Activated T-helper 1 cell treated with anti-CD3 and anti-CD28 coated beads, Interleukin-2, amount 50 U/mL, for 16 hours (primary cell): ENCODE measurements around the gene PM20D1.
"Not testable (repeated sequence)": the region's sequence is repeated elsewhere in the genome, so short reads cannot be mapped to it uniquely, and the experiment has no call there.

ENCODE experiments used
- DNase-seq, 2 donors: peaks; one replicate each; pipeline ENCODE4 v3.0.0-alpha.2; 2020; ENCODE audit warnings: low read depth in 1 of 2, low spot score in 1 of 2

Gene PM20D1

DNA sequence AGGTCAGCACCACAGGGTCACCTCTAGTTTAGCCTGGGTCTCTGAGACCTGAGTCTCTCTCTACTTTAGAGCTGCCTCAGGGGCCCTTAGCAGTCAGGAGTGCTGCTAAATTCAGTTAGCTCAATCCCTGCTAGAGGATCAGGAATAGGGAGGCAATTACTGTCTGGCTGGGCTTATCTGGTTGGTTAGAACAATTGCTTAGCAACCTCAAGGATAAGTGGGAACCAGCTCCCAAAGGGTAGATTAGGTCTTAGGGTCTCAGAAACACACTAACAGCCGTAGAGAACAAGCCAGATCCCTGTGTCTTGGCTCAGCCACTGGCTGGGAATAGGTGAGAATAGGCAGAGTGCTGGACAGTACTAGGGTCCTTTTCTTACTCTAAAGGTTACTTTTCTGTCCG lies 7.7 kb downstream of the PM20D1 start:
- no peak for DNase-seq

DNA sequence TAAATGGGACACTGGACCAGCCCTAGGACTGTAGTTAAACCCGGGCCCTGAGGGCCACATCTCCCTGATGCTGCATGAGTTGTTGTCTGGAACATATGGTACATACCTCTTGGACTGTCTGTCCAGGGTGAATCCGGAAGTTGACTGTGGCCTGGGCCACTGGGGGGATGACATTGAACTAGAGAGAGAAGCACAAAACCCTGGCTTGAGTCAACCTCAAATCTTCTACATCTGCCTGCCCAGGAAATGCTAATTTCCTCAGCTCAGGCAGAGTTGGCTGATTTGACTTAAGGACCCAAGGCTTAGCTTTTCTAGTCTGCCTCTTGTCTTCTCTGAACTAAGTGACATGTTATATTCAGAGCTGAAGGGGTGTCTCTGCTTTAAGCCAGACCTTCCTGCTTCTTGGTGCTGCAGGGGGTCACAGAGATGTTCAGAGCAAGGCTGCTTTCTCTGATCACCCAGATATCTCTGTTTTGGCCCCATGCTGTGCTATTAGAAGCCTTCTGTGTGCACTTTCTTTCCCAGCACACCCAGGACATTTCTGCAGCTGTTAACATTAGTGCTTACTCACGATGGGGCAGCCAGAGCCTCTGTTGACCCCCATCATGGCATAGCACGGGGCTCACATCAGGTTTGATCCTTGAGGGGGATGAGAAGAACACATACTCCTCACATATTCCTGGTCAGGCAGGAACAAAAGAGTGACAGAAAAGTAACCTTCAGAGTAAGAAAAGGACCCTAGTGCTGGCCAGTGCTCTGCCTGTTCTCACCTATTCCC lies 9.6 kb downstream of the PM20D1 start:
- no peak for DNase-seq

DNA sequence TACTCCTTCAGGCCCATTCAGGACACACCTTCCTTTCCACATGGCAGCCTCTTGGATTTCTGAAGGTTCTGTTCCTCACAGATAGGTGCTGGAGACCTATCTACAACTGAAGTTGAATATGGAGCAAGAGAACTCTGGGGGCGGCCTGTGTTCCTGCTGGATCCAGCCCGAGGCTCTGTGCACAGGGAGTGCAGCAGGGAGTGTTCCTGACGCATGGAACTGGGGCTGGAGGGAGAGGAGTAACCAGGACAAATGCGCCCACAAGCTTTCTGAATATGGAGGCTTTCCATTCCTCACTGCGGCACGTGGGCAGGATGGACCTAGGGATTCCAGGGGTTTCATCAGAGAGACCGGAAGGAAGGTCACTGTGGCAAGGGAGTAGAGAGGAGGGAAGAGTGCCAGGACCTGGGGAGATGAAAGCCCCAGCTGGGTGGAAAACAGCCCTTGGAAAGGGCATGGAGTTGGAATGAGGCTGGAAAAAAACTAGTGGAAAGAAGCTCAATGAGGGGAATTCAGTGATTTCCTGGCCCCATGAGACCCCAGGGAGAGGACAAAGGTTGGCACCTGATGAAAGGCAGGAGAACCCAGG lies 12.5 kb downstream of the PM20D1 start:
- no peak for DNase-seq

DNA sequence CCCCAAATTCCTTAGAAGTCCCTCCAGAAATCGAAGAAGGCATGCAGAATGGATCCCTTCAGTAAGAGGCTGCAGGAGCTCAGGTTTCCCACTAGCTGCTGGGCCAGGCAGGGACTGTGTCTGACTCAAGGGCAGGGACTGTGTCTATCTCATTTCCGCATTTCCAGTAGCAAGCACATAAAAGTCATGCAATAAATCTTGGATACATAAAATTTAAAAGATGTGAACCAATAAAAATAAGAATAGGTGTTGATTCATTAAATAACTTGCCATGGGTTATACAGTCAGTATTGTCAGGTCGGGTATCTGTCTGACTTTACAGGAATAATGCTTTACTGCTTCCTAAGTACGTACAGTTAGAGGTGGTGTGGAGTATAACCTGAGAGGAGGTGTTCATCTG lies 15.2 kb downstream of the PM20D1 start:
- no peak for DNase-seq

DNA sequence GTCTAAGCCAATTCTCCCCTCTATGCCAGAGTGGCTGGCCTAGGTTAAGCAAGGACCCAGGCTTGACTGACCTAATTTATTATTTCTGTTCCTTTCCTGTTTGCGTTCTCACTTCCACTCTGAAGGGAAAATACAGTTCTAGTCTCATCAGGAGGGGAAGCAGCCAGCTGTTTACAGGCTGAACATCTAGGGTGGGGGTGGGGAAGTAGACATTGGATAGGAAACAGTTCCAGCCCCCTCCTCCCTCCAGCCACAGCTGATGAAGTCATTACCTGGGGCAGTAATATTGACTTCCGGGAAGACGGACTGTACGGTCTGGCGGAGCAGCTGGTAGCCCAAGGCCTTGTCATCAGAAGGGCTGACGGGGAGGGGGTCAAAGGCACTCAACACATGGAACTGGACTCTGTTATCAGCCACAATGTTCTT lies 17.6 kb downstream of the PM20D1 start:
- no peak for DNase-seq

DNA sequence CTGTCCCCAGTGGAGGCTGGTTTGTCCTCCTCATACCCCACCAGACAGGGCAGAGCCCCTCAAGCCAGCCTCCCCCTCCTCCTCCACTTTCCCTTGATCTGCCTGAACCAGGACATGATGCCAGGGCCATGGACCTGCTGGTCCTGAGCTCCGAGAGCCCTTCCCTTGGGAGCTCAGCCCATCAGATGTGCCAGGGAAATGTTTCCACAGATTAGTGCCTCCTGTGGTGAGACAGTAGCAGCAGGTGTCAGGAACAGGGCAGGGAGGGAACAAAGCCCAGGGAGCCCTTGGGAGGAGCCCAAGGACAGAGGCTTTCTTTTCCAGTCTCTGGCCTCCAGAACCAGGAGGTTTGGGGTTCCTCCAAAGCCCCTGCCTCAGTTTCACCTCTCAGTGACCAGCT lies 22.3 kb downstream of the PM20D1 start:
- DNase-seq, result no peak

DNA sequence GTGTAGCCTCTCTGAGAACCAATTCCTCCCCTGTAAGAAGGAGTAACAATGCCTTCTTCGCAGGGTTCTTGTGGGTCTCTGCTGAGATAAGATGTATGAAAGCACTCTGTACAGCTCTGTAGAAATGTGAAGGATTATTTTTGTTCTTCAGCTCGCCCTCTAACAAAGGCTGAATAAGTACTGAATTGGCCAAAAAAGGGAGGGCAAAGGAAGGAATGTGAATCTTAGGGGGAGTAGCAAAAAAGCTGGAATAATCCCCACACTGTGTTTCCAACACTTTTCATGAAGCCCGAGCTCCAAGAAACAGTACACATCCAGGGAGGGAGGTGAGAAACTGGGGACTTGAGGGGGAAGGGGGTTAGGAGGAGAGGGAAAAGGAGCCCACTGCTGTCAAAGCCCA lies 22.9 kb downstream of the PM20D1 start:
- DNase-seq, result no peak

DNA sequence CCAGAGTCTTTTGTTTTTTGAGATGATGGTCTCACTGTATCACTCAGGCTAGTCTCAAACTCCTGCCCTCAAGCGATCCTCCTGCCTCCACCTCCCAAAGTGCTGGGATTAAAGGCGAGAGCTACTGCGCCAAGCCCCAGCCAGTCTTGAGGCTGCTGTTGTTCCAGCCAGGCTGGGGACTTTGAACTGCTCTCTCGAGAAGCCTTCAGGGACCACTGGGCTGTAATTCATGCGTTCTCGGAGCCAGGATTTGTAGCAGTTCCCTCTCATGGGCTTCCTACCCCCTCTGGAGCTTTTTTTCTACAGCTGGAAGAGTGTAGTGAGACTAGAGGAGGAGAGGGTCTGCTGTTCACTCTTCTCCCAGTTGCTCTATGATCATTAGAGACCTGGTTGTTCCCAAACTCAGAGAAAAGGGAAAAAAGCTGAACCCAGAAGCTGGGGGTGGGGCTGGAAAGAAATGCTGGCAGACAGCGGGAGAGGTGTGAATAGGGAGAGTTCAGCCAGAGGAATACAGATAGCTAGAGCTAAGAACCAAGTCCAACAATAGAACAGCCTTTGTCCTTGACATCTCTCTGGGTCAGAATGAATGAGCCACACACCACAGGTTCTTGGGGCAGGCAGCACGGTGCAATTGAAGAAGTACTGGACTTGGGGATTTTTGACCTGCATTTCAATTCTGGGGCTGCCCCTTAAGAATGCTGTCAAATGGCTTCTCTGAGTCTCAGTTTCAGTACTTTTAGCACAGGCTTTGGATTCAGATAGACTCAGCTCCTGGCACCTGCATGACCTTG lies 23.7 kb downstream of the PM20D1 start:
- DNase-seq, result no peak

DNA sequence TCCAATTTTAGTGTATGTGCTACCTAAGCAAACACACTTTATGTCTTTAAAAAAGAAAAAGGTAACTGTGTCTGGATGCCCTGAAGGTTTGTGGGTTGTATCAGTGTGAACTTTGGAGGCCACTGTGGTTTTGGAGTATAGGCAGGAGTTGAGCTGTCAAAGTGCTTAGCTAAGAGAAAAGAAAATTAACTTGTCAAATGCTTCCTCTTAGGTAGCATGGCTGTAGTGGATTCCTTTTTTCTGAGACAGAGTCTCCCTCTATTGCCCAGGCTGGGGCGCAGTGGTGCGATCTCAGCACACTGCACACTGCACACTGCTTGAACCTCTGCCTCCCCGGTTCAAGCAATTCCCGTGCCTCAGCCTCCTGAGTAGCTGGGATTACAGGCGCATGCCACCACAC lies 25.8 kb downstream of the PM20D1 start:
- DNase-seq, result no peak

DNA sequence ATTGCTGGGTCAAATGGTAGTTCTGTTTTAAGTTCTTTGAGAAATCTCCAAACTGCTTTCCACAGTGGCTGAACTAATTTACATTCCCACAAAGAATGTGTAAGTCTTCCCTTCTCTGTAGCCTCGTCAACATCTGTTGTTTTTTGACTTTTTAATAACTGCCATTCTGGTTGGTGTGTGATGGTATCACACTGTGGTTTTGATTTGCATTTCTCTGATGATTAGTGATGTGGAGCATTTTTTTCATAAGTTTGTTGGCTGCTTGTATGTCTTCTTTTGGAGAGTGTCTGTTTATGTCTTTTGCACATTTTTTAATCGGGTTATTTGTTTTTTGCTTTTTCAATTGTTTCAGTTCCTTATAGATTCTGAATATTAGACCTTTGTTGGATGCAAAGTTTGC lies 26.7 kb downstream of the PM20D1 start:
- DNase-seq, result not testable (repeated sequence)

DNA sequence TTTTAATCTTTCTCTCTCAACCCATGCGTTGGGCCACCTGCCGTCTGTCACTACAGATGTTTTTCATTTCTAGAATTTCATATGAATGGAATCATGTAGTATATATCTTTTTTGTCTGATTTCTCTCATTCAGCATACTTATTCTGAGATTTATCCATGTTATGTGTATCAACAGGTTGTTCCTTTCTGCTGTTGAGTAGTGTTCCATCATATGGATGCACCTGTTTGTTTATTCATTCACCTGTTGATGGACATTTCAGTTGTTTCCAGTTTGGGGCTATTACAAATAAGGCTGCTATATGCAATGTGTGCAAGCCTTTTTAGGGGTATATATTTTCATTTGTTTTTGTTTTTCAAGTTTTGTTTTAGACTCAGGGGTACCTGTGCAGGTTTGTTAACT lies 27.5 kb downstream of the PM20D1 start:
- DNase-seq, result no peak

DNA sequence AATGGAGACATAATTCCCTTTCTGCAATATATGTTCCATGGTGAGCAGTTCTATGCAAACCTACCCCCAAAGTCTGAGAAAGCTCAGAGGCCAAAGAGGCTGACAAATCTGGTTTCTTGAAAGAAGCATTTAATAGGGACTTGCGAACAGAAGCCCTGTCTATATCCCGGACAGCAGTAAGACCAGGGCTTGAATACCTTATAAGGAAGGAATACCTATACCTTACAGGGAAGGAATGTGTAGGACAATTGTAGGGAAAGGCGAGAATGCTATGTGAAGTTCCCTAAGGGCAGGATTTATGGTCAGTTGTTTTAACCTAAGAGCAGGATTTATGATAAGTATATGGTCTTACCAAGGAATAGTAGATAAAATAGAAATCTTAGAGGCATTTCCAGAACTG lies 31.9 kb downstream of the PM20D1 start:
- no peak for DNase-seq

DNA sequence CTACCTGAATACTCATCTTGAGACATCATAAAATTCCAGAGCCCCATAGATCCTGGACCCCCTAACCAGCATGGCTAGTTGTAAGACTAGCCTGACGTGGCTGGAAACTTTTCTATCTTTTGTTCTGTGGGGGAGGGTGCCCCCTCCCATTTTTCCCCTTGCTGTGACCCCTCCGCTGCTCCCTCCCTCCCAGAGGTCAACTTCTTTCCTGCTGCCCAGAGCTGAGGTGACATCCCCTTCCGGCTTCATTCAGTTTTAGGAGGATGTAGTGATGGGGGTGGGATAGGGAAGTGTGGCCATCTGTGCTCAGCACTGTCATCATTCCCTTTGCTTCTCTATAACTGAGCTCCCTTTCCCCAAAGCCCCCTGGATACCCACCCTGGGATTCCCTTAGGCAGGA lies 32.6 kb downstream of the PM20D1 start:
- no peak for DNase-seq

DNA sequence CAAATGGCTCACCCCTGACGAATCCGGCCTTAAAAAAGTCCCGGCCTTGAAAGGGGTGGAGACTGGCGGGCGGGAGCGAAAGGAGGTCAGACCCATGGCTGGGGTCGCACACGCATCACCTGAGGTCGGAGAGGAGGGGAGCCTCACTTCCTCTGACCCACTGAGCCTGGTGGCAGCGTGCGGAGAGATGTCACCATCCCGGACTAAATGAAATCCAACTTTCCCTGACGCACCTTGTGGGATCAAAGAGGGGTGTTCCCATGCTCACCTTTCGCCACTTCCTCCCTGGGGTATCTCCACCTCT lies 36.2 kb downstream of the PM20D1 start:
- no peak for DNase-seq

DNA sequence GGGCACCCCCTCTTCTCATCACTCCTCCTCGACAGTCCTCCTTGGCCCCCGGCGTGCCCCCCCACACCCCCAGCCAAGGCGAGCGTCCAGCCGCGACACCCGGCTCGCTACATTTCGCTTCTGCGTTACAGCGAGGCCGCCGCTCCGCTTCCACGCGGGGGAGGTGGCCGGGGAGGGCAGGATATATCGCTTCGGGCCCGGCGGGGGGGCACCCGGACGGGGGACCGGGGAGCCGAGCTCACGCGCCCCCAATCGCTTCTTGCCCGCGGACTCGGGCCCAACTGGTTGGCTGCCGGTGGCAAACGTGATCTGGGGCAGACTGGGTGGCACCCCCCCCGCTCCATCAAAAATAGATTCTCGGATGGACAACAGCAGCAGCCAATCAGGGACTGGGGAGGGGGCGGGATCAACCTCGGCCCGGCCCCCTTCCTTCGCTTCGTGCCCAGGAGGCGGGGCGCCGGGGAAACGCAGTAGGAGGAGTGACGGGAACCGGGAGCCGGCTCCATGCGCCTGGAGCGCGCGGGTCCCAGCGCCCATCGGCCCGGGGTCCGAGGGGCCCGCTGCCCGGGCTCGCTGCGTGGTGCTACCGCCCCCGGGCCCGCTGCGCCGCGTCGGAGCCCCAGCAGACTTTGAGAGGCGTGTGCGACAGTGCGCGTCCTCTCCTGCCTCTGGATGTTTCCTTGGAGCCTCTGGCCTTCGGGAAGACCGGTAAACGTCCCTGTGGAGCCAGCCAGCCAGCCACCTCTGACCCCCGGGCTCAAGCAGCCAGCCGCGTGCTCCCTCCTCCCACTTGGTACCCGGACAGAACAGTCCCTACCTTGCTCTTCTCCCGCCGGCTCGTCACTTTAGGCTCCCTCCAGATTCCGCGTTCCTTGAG lies 36.8 kb downstream of the PM20D1 start, which contains the start of gene SLC41A1:
SLC41A1 (minus strand) TSS at position 321 of the 877 bp plus-strand sequence. CDS start 2,757 bp downstream, outside the sequence.
- DNase-seq, result peak; percentile 79 to 84

DNA sequence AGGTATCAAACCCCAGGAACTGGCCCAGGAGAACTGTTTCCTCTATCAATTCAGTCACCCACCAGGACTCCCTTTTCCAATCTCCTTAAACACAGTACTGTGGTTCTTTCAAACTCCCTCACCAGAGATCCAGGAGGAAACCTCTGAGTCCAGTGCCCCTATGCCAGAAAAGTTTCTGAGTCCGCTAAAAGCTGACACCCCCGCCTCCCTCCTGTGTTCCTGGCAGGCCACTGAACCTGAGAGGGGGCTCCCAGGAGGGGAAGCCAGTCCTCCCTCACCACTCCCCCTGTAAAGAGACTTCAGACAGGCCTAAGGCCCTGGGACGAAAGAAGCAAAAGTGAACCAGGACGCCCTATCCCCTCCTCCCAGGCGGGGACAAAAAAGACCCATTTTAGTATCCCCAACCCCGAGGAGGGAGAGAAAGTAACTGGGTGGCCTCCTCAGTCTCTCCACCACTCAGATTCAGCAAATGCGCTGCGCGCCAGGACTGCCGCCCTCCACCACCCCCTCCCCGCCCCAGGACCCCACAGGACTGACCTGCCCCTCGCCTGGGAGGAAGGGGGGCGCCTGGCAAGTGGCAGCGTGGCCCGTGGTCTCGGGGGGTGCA lies 37.6 kb downstream of the PM20D1 start:
- DNase-seq, result no peak

DNA sequence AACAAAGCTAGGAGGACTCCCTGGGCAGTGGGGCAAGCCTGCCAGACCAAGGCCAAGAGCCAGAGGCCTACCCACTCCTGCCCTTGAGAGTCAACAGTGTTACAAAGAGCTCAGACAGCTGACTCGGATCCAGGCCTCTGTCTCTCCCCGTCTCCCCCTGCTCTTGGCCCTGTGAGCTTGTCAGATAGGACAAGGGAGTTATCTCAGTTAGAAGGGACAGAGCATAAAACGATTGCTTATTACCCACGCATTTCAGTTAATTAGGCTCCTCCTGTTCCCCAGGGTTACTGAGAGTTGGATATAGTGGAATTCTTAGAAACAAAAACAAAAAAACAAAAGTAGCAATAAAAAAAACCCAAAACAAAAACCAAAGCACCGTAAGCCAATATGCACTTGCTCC lies 38.3 kb downstream of the PM20D1 start:
- no peak for DNase-seq

DNA sequence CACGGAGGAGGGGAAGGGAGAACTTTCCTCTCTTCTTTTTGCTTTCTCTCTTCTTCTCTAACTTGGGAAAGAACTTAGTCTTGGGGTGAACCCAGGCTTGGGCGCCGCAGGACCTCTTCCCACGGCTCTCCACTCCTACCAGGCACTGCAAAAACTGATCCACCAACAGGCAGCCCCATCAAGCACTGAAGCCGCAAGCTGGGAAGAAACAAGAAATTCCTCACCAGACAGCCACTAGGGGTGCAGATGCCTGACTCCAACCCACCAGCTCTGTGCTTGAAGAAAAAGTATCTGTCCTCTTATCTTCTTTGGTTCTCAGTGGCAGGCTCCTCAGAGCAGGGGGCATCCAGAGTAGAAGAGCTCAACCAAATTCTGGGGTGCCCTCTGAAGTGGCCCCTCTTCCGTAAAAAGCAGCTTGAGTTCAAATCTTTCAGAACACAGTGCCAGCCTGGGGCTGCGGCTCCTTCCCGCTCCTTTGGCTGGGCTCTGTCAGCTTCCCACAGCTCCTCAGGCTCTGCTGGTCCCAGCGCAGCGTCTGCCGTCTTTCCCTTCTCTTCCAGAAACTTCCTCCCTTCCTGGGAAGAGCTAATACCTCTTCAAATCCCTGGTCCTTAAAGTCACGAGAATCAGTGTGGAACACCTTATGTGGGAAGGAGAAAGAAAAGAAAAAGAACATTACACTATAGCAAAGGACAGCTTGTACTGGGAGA lies 39.3 kb downstream of the PM20D1 start:
- DNase-seq, result no peak

DNA sequence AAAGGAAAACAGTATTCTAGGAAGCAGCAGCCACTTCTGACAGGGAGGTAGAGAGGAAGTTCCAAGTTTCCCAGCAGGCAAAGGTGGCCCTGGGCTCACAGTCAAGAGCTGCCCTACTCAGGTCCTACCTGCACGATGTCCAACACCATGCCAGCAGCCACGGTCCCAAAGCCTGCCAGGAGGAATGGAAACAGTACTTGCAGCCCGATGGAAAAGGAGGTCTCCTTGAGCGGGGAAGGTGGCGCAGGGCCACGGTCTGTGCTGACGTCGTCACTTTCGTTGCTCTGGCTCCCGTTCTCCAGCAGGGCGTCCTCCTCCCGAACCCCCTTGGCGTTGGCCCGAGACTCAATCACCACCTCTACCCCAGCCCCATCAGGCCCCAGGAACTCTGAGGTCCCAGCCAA lies 40.0 kb downstream of the PM20D1 start:
- DNase-seq, result no peak

DNA sequence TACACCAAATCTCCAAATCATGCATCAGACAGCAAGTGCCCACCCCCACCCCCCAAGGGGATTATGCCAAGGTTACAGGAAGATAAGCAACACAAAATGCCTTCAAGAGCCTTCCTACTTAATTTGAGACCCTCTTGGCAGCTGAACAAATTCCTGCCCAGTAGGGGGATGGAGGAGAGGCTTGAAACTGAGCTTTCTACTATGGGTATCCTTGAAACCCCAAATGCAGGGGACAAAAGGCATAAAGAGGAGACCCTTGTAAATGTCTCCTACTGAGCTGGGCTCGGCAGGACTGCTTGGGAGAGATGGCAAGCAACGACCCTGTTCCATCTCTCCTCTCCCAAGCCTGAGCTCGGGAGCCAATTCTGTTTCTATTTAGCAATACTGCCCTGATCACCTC lies 40.5 kb downstream of the PM20D1 start:
- DNase-seq, result no peak
